Stimulated activated CD4-positive, alpha-beta T cell treated with anti-CD3 and anti-CD28 coated beads, TNF-alpha, amount 100 ng/mL, for 48 hours (primary cell): Measurements from ENCODE around the gene COMMD7.
A peak's percentile ranks its signal among the peaks of the same experiment; 100 is the strongest.

Experiments used
- DNase-seq, 3 donors: peaks; one replicate each; pipeline ENCODE4 v3.0.0-alpha.2; 2020; ENCODE audit warnings: low read depth in 3 of 3

The COMMD7 gene

DNA sequence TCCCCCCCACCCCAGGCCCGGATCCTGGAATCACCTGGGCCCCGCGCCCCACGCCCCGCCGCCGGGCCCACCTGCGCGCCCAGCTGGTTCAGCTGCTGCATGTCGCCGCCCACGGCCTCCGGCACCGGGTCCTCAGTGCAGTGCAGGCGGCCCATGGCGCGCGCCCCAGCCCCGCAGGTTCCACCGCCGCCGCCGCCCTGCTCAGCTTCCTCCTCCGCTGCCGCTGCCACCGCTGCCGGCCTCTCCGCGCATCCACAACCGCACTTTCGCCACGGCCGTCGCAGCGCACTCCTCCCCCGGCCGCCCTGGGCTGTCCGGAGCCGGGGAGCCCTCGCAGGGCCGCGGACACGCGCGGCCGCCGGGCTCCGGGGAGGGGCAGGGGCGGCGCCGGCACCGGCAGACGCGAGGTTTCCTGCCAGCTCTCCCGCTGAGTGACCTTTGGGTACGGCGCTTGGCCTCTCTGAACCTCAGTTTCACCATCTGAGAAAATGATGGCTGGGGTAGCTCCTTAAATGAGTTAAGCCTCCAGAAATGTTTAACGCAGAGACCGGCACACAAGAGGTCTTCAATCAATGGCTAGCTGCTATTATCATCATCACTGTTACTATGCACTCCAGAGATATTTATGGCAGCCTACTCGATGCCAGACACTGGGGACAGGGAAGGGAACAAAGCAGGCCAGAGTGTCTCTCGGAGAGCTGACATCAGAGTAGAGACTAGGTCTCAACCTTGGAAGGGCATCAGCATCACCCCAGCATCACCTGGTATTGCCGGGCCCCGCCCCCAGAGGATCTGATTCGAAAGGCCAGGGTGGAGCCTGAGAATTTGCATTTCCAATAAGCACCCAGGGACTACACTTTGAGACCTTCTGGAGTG is at the start of gene COMMD7:
COMMD7 (minus strand) TSS at position 231 of the 876 bp plus-strand sequence; CDS start at position 155, 76 bp downstream.
- DNase-seq, result peak; percentile 47 to 78 (median 64)

DNA sequence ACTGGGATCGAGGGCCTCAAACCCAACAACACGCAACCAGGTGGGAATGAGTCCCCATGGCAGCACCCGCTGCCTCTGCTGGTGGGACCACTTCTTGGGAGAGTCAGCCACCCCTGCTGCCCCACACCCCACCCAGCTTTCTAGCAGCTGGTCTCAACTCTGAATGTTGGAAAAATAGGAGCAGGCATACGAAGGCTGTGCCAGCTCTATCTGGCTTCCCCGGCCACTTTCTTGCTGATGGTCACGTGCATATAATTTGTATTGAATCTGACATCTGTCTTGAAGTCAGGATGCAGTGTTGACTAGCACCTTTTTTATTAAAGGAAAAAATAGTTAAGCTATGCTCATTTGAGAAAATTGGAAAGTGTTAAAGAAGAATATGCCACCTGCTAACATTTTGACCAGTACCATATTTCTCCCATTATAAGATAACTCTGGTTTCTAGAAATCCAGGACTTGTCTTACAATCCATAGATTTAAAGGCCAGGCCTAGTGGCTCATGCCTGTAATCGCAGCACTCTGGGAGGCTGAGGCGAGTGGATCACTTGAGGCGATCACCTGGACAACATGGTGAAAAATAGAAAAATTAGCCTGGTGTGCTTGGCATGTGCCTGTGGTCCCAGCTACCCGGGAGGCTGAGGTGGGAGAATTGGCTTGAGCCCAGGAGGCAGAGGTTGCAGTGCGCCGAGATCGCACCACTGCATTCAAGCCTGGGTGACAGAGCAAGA is 49.6 kb upstream of the COMMD7 start:
- no peak for DNase-seq

DNA sequence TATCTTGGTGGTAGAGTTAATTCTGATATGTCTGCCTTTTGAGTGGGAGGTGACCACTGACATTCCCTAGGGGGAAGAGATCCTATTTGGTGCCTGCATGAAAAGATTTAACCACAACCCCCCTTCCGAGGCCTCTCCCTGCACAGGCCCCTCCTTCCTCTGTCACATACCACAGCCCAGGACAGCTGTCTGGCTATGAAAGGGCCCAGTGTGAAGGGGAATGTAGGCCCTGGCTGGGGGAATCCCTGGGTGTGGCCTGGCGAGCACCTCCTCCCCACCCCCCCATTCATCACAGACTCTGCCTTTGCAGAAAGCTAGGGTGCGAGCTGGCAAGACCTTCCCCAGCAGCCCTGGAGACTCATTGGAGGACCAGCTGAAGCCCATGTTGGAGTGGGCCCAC is 49.0 kb upstream of the COMMD7 start:
- DNase-seq, result peak in 2 of 3 donors; percentile 22 to 27

DNA sequence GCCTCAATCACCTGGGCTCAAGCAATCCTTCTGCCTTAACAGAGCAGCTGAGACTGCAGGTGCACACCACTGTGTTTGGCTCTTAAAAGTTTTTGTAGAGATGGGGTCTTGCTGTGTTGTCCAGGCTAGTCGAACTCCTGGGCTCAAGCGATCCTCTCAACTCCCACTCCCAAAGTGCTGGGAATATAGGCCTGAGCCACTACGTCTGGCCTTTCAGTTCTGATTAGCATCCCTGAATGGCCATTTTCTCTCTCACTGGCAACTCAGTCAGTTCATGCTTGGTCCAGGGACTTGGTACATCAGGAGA is 47.4 kb upstream of the COMMD7 start:
- no peak for DNase-seq

DNA sequence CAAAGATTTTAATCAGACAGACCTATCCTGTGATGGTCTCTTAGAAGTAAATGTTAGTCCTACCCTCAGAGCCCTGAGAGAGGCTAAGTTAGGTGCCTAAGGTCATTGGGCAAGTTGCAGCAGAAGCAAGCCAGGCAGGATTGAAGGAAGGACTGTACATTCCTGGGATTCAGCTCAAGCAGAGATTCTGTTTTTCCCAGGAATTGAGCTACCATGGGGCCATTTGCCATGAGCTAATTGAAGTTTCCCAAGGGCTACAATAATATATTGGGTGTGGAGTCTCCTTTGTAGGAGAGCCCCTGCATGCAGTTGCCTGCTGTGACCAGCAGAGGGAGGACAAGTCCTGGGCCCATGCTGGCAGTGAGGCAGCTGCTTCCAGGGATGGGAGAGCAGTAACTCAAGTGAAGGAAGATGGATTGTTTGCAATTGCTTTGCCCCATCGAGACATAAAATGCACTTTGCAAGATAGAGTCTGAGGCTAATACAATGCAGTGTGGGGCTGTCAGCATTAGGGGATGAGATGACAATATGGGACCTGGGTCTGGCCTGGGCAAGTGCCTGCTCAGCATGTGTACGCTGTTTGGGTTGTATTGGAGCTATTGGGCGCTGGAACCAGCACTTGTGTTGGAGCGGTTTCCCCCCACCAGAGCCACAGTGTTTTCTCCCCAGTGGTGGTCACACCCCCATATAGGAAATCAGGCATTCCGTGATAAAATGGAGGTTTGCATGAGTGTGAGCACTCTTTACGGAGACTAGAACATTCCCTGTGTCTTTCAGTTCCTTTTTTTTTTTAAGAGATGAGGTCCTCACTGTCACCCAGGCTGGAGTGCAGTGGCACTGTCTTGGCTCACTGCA is 46.9 kb upstream of the COMMD7 start:
- peak; percentile 41 to 56 (median 52) for DNase-seq

DNA sequence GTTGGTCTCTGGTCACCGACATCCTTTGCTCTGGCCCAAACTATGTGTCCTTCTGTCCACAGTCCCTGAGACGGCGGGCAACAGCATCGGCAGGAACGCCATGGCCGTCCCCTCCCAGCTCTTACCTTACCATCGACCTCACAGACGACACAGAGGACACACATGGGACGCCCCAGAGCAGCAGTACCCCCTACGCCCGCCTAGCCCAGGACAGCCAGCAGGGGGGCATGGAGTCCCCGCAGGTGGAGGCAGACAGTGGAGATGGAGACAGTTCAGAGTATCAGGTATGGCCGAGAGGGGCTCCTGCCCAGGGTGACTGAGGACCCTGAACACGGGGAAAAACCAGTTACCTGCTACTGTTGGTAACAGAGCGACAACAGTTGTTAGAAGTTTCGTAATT is 43.9 kb upstream of the COMMD7 start:
- DNase-seq, result no peak

DNA sequence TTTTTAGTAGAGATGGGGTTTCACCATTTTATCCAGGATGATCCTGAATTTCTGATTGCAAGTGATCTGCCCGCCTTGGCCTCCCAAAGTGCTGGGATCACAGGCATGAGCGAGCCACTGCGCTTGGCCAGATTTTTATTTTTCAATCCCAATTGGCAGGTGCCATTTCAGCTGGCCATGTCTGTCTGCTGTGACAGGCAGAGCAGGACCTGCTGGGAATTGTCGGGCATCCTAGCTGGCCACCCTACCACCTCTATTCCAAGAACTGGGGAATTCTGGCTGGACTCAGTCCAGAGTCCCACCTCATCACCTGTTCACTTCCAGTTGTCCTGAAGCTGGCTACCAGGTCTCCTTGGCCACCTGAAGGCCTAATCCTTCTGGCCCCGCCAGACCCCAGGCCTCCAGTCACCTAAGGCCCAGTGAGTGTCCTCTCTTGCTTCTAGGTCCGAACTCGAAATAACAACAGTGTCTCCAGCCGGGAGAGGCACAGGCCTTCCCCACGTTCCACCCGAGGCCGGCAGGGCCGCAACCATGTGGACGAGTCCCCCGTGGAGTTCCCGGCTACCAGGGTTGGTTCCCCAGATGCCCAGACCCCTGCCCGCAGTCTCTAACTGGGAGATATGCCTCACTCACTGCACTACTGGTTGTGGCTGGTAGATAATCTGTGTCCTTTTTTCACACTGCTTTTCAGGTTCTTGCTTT is 42.9 kb upstream of the COMMD7 start:
- DNase-seq, result no peak

DNA sequence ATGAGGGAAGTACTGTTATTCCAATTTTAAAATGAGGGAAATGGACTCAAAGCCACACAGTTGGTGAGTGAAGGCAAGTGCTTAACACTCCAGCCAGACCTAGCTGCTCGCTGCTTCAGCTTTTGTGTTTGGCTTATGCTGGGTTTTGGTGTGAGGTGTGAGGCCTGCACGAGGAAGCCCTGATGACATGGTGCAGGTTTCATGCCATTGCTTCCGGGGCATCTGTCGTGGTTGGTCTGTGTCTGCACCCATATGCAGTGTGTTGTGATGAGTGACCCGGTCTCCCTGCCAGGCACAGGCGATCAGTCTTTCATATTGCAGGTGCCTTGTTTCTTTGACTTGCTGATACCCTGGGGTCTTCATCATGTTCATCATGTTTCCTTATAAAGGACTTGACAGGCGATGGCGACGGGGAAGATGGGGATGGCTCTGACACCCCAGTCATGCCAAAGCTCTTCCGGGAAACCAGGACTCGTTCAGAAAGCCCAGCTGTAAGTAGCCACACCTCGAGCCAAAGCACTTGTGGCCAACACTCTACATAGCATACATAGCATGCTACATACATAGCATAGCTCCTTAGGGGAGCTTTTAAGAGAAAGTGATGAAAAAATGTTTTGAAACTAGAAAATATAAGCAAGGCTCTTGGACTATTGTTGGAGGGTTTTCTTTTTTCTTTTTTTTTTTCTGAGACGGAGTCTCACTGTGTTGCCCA is 41.3 kb upstream of the COMMD7 start:
- no peak for DNase-seq

DNA sequence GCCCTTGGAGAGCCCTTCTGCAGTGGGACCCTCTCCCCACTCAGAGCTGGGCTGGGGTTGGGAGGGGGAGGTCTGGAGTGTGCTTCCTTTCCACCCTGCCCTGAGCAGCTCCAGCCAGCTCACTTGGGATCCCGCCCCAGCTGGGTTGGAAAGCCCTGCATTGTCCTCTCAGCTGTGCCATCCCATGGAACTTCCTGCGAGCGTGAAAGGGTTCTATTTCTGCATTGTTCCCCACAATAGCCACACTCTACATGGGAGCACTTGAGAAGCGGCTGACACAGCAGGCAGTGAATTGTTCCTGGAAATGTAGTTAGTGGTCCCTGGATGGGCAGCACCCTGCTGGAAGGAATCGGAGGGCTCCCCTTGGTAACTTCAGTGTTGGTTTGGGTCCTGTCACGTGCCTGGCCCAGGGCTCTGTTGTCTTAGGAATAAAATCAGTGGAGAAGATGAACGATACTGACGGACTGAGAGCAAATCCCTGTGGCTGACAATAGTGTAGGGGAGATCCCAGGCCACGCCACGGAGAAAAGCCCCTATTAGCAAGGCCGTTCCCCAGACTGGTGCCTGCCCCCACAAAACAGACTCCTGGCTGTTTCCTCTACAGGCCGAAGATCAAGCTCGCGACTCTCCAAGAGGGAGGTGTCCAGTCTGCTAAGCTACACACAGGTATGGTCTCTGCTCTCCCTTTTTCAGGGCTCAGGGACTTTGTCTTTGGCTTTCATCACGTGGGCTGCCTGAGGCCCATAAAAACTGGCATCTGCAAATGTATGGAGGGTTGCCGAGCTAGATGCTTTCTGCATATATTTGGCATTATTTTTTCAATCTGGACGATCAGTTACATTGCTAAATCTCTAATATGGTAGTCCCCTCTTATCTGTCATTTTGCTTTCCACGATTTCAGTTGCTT is 37.7 kb upstream of the COMMD7 start:
- no peak for DNase-seq

DNA sequence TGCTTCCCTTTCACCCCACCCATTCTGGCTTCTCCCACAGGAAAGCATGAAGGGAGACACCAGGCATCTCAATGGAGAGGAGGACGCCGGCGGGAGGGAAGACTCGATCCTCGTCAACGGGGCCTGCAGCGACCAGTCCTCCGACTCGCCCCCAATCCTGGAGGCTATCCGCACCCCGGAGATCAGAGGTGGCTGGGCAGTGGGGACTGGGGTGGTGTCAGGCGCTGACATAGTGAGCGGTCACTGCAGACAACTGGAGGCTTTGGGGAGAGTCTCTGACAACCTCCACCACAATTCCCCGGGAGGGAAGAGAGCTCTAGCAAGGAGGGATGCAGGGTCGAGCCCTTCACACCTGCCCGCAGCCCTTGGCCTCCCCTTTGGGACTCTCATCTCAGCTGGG is 37.0 kb upstream of the COMMD7 start:
- DNase-seq, result no peak

DNA sequence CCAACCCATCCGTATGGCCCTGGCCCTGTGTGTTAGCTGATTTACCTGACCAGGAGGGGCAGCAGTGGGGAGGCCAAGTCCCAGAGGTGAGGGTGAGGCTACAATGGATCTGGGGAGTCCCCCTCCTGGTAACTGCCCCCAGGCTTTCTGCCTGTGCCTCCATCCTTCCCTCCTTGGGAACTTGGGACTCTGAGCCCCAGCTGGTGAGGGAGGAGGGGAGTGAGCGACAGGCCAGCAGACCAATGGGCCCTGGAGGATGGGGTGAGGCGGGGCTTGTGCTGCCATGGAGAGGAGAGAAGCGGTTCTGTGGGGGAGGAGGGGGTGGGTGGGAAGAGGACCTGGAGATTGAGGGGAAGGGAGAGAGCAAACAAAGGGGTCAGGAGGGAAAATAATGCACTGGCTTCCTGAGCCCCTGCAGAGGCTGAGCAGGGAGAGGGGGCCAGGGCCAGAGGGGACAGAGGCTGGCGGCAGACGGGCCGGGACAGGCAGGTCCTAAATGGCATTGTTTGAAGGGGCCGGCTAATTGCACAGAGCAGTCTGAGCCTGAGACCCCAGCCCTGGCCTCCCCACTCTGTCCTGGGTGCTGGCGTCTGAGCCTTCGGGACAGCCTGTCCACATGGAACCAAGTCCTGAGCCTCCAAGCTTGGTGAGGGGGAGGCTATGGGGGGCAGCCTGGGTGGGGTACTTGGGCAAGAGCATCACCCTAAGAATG is 36.4 kb upstream of the COMMD7 start:
- DNase-seq, result no peak

DNA sequence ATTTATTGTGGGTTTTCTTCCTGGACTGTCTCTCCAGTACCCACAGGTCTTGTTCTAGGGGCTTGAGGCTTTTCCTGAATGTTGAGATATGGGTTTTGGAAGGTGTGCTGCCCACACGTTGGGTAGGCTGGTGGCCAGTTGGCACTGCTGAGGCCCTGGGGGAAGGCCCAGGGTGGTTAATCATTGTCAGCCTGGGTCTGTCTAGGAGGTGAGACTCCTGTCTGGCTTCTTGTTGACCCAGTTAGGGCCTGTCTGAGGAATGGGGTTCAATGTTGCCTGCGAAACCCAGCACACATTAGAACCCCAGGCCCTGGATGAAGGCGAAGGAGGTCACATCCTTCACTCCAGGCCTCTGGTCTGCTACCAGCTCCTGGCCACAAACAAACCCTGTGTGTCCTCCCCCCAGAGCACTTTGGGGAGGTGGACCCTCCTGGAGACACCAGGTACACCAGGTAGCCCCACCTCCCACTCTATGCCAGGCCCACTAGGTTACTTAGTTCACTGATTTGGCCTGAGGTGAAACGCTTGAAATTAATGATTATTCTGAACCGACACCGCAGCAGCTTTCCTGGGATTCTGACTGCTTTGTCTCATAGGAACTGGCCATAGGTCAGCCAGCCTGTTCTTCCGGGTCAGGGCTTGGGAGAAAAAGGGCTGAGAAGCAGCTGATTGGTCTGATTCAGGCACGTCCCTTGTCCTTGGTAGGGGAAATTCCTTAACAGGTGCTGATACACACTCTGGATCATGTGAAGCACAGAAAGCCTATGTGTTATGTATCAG is 34.1 kb upstream of the COMMD7 start:
- DNase-seq, result no peak

DNA sequence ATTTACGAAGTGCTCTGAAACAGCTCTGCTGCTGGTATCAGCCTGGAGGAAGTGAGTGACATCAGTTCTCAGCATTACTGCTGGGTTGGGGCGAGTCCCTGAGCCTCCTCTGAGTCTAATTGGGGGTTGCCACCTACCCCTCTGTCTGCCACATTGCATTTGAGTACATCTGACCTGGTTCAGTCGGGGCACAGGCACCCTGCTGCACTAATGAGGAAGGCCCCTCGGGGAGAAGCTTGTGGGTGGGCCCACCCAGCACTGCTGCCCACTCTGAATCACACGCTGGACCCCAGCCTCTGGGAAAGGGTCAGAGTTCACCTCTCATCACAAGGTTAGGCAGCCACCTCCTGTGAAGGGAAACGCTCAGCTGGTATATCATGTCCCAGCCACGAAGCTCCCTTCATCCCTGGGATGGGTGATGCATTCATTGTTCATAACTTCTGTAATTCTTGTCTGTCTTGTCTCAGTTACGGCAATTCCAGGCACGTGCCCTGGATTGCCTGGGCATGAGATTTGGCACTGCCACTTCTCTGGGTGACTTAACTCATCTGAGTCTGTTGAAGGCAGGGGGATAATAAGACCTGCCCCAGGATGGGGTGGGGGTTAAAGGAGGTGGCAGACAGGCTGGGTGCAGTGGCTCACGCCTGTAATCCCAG is 32.2 kb upstream of the COMMD7 start:
- DNase-seq, result no peak

DNA sequence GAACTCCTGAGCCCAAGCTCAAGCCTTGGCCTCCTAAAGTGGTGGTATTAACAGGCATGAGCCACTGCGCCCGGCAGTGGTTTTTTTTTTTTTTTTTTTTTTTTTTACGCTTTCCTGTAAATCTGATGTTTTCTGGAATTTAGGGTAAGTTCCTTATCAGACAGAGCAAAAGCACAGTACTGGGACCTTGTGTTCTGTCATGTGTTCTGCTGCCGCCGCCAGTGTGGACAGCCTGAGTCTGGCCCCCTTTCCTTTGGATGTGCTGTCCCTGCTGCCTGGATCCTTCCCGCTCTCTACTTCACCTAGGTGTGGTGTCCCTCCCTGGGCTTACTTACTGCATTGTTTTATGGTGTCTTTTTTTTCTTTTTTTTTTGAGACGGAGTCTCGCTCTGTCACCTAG is 30.6 kb upstream of the COMMD7 start:
- no peak for DNase-seq

DNA sequence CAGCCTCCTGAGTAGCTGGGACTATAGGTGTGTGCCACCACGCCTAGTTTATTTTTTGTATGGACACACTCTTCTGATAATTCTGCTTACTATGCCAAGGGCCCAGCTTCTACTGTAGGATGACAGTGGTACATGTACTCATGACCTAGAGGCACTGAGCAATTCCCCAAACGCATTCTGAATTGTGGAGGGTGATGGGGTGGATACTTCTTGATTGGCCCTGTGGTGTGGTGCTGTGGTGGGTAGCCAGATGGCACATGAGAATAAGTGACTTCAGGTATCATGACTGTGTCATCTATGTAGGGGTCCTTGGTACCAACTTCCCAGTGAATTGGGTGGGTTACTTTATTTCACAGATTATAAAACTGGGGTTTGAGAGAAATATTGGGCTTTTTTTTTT is 30.0 kb upstream of the COMMD7 start:
- no peak for DNase-seq

DNA sequence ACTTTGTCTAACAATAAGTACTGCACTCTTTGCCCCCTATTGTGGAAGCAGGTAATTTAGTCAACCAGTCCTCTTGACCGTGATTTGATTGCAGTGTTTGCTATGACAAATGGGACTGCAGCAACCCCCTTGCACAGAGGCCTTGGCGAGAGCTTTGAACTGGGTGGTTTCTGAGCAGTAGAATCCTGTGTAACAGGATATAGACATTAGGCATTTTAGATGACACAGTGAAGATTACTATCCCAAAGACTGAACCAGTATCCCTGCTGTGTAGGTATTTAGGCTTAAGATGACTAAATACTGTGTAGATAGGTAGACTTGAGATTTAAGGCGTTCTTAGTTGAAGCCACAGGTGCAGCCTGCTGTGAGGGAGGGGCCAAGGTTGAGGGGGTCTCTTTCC is 28.8 kb upstream of the COMMD7 start:
- no peak for DNase-seq

DNA sequence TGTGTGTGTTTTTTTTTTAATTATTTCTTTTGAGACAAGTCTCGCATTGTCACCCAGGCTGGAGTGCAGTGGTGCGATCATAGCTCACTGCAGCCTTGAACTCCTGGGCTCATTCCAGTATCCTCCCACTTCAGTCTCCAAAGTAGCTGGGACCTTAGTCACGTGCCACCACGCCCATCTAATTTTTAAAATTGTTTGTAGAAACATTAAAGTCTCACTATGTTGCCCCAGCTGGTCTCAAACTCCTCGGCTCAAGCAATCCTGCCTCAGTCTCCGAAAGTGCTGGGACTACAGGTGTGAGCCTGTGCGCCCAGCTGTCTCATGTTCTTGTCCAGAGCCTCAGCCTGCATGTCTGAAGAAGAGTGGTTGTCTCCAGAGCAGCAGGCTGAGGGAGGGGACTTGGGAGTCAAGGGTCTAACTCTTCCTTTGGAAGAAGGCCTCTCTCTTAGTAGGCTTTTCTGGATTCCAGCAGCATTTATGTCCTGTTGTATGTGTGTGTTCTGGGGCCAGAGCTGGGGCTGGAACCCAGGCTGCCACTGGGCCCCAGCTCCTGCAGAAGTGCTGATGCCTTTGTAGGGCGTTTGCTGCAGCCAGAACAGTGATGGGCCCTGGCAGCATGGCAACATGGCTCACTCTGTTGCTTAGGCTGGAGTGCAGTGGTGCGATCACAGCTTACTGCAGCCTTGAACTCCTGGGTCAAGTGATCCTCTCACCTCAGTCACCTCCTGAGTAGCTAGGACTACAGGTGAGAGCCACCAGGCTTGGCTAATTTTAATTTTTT is 24.3 kb upstream of the COMMD7 start:
- no peak for DNase-seq
